Measurements from ENCODE around the gene DOCK7.
"Not testable (repeated sequence)": the region's sequence is repeated elsewhere in the genome, so short reads cannot be mapped to it uniquely, and the experiment has no call there.

DOCK7 gene

GRCh38 chr1:62687903-62688686 lies at the start of gene DOCK7:
Gene DOCK7, minus strand, starts transcription at chr1:62688386. Its CDS starts 122 bp downstream, at chr1:62688264.
- peak; percentile 93 for DNase-seq

- no peak for DNase-seq
Observed at GRCh38 chr1:62735491-62736171, 47.4 kb upstream of the DOCK7 start.

GRCh38 chr1:62732331-62732730 lies 44.1 kb upstream of the DOCK7 start:
- no peak for DNase-seq

DNA sequence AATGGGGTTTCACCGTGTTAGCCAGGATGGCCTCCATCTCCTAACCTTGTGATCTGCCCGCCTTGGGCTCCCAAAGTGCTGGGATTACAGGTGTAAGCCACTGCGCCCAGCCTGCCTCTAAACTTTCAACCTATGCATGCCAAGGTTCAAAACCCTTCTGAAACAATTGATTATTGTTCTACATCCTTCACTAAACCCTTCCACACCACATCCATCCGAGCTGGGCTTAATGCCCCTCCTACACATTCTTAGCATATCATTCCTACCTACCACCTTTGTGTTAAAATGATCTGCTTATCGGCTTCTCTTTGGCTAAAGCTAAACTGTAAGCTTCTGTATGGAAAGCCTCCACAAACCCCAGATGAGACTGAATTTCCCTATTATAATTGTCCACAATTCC lies 40.8 kb upstream of the DOCK7 start:
- no peak for DNase-seq

GRCh38 chr1:62727656-62728407 lies 39.6 kb upstream of the DOCK7 start:
- DNase-seq = no peak

GRCh38 chr1:62726011-62726442 lies 37.8 kb upstream of the DOCK7 start:
- DNase-seq = no peak

DNA sequence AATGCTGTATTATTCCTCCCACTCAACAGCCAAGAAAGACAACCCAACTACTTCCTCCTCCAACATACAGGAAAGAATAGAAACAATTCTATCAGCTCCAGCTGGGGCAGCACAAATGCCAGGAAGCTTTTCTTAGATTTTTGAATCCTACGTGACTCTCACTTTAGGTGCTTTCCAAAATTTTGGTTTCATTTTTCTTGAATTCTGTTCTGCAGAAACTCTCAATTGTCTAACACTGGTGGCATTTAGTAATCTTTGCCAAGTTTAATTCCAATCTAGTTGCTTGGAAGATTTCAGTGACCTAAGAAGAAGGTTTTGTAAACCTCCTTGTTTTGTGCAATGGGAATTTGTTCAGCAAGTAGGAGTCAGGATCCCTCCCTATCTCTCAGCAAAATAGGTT lies 37.1 kb upstream of the DOCK7 start:
- no peak for DNase-seq

DNA sequence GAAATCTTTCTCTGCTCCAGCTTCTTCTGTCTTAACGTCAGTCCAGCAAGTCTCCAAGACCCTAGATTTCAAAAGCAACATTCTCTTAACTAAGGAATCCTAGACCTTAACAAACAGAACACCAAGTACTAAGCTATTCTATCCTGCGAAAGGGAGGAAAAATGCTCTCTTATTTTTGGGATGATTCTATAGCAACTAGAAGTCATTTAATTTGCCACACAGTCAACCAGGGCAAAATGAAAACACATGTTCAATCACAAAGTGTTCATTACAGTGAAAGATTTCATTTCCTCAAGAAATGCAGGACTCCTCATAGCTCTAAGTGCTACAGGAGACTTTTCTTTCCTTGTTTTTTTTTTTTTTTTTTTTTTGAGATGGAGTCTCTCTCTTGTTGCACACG lies 36.2 kb upstream of the DOCK7 start:
- no peak for DNase-seq

- DNase-seq = no peak
Observed at GRCh38 chr1:62723883-62724282, 35.7 kb upstream of the DOCK7 start.

DNA sequence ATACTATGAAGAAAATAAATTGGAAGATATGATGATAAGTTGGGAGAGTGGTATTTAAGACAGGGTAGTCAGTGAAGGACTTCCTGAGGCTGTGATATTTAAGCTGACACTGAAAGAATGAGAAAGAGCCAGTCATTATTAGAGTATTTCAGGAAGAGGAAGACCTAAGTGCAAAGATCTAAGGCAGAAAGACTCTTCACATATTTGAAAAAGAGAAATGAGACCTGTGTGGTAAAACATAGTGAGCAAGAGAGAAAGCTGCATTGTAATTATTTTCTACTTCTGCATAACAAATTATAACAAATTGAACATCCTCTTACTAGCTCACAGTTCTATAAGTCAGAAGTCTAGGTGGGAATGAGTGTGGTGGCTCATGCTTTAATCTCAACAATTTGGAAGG lies 34.6 kb upstream of the DOCK7 start:
- DNase-seq = no peak

DNA sequence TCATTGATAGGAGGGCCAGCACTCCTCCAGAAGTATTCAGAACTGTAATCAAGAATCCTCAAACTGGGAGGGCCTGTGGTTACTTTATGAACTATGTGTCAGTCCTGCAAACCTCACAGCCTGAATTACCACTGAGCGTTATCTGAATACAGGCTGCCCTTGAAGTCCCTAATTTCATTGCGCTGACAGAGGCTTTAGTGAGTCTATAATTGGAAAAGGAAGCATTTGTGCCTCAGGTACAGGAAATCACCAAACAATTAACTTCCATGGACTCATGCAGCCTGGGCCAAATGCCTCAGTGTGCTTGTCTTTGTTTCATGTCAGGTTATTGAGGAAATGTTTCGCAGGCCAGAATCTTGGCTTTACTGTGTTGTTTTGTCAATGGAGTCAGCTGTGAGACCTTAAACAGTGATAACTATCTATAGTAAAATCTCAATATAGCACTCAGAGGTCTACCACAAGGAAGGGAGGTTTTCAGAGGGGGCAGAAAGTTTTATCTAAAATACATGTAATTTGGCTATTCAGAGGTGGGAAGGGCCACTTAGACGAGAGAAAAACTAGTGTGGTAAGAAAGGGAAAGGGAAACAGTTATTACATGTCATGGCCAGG lies 32.9 kb upstream of the DOCK7 start:
- DNase-seq = no peak

DNA sequence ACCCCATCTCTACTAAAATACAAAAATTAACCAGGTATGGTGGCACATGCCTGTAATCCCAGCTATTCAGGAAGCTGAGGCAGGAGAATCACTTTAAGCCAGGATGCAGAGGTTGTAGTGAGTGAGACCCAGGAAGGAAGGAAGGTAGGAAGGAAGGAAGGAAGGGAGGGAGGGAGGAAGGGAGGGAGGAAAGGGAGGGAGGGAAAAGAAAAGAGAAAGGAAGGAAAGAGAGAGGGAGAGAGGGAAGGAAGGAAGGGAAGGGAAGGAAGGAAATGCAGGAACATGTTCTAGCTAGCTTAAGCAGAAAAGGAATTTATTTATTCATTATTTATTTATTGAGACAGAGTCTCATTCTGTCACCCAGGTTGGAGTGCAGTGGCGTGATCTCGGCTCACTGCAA lies 30.2 kb upstream of the DOCK7 start:
- DNase-seq = not testable (repeated sequence)

GRCh38 chr1:62717483-62717882 lies 29.3 kb upstream of the DOCK7 start:
- no peak for DNase-seq

- peak; percentile 6 for DNase-seq
Observed at GRCh38 chr1:62716397-62716796, 28.2 kb upstream of the DOCK7 start.

DNA sequence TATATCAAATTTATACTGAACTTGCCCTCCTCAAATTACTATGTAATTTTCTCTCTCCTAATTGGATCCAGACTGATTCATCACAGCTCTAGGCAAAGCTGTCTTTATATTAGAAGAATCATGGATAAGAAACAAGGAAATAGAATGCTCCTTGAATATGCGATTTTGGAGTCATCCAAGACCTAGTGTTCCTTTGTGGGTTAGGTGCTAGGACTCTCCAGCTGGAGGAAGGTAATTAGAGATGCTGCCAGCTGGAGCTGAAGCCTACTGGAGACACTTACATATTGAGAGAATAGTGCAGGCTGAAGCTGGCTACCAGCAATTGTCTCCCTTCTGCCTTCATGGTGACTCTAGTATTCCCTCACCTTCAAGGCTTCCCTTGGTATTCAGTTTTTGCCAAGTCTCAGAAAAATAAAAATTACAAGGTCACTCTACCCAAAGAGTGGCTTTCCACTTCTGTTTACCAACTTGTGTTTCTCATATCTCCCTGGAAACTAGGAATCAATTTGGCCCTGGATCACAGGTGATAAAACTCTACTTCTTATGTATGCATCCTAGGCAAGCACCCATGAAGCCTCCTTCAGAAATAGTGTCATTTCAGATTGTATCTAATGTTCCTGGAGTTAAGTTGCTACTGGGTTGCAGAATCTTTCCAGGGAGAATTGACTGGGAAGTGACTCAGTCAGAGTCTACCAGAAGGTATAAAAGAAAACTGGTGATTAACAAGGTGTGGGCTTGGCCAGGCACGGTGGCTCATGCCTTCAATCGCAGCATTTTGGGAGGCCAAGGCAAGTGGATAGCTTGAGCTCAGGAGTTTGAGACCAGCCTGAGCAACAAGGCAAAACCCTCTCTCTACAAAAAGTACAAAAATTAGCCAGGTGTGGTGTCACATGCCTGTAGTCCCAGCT lies 24.4 kb upstream of the DOCK7 start:
- no peak for DNase-seq

DNA sequence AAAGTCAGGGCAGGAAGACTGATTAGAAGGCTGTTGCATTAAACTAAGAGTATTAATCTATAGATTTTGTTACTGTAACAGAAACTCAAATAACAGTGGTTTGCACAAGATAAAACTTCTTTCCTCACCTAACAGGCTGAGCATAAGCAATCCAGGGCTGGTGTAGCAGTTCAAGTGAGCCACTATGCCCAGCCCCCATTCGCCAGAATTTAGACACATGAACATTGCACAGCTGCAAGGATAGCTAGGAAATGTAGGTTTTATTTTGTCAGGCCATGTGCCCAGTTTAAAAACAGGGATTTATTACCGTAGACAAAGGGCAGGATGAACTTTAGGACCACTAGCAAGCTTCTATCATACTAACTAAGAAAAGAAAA lies 19.5 kb upstream of the DOCK7 start:
- no peak for DNase-seq

- no peak for DNase-seq
Observed at GRCh38 chr1:62706985-62707743, 19.0 kb upstream of the DOCK7 start.

DNA sequence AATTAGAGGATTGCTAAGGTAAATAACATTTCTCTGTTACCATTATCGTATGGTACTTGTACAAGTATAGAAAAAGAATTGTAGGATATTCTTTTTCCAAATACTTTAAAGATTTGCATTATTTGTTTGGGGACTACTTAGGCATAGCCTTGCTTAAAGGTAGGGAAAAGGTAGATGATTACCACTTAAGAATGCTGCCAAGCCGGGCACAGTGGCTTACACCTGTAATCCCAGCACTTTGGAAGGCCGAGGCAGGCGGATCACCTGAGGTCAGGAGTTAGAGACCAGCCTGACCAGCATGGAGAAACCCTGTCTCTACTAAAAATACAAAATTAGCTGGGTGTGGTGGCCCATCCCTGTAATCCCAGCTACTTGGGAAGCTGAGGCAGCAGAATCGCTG lies 10.0 kb upstream of the DOCK7 start:
- not testable (repeated sequence) for DNase-seq

DNA sequence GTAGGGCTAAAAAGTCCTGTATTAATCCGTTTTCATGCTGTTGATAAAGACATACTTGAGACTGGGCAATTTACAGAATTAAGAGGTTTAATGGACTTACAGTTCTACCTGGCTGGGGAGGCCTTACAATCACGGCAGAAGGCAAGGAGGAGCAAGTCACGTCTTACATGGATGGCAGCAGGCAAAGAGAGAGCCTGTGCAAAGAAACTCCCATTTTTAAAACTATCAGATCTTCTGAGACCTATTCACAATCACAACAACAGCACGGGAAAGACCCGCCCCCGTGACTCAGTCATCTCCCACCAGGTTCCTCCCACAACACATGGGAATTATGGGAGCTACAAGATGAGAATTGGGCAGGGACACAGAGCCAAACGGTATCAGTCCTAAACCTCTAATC lies 6.3 kb upstream of the DOCK7 start:
- DNase-seq = not testable (repeated sequence)

DNA sequence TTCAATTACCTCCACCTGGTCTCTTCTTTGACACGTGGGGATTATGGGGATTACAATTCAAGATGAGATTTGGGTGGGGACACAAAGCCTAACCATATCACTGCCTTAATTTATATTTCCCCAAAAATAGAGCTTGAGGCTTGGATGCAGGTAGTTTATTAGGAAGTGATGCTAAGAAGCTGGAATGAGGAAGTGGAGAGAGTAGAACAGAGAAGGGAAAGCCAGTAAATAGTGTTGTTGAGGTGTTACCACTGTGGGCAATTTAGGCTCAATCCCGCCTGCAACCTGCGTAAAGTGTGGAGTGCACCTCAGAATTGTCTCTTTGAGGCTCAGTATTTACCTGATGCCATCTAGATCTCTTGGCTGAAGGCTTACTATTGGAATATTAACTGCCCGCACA lies 4.9 kb upstream of the DOCK7 start:
- DNase-seq = no peak

DNA sequence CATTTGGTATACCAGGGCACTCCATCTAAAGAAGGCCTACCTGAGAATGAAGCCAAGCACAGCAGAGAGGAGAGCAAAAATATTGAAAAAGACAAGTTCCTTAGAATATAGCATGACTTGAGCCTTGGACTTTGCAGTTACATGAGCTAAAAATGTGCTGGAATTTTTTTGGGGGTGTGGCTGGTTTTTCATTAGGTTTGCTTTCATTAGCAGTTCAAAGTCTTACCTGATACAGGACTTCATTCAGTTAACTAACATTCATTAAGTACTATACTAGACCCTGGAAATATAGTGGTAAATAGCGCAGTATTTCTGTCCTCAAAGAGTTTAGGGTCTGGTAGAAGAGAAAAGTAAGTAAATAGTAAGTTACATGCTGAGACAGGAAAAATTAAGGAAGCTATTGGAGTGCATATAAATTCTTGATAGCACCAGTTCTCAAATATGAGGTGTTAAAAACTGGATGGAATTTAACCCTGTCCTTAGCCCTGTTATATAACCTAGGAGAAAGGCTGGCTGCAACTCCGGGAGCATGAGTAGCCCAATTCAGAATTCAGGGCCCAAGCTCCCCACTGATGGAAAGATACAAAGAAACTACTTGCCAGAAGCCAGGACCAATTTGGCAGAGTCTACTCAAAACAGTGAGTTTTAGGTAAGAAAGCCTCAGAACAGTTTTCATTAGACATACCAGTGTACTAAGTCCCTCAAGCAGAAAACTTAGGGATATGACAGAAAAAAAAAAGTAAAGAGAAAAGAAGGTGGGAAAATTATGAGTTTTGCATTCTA lies 3.1 kb upstream of the DOCK7 start:
- no peak for DNase-seq

Measured in retina (tissue), 1 donor.